ENCODE results near the gene ATXN10.
A peak's percentile ranks its signal among the peaks of the same experiment; 100 is the strongest.

ATXN10 gene

GRCh38 chr22:45859231-45860161, 187.9 kb downstream of the ATXN10 start:
- DNase-seq (ENCODE audit: low spot score) = no peak

- DNase-seq (ENCODE audit: low spot score) = no peak
Measured at GRCh38 chr22:45860201-45860600, 188.6 kb downstream of the ATXN10 start.

GRCh38 chr22:45861259-45861658, 189.6 kb downstream of the ATXN10 start:
- DNase-seq (ENCODE audit: low spot score) = no peak

GRCh38 chr22:45863981-45864751, 192.5 kb downstream of the ATXN10 start:
- peak; percentile 47 for DNase-seq (ENCODE audit: low spot score)

- no peak for DNase-seq (ENCODE audit: low spot score)
Measured at GRCh38 chr22:45864959-45865476, 193.4 kb downstream of the ATXN10 start.

- no peak for DNase-seq (ENCODE audit: low spot score)
Measured at GRCh38 chr22:45865561-45866125, 194.0 kb downstream of the ATXN10 start.

GRCh38 chr22:45866126-45866645, 194.6 kb downstream of the ATXN10 start:
- no peak for DNase-seq (ENCODE audit: low spot score)

GRCh38 chr22:45866646-45867117, 195.0 kb downstream of the ATXN10 start:
- DNase-seq (ENCODE audit: low spot score) = no peak

- DNase-seq (ENCODE audit: low spot score) = no peak
Measured at GRCh38 chr22:45867118-45867905, 195.7 kb downstream of the ATXN10 start.

- no peak for DNase-seq (ENCODE audit: low spot score)
Measured at GRCh38 chr22:45867906-45868555, 196.4 kb downstream of the ATXN10 start.

- DNase-seq (ENCODE audit: low spot score) = no peak
Measured at GRCh38 chr22:45868571-45869339, 197.1 kb downstream of the ATXN10 start.

GRCh38 chr22:45869340-45869847, 197.8 kb downstream of the ATXN10 start:
- no peak for DNase-seq (ENCODE audit: low spot score)

GRCh38 chr22:45870011-45870410, 198.4 kb downstream of the ATXN10 start:
- DNase-seq (ENCODE audit: low spot score) = no peak

- no peak for DNase-seq (ENCODE audit: low spot score)
Measured at GRCh38 chr22:45871721-45872120, 200.1 kb downstream of the ATXN10 start.

- DNase-seq (ENCODE audit: low spot score) = no peak
Measured at GRCh38 chr22:45872659-45873263, 201.1 kb downstream of the ATXN10 start.

GRCh38 chr22:45876136-45877035, 204.8 kb downstream of the ATXN10 start:
- DNase-seq (ENCODE audit: low spot score) = no peak

- DNase-seq (ENCODE audit: low spot score) = no peak
Measured at GRCh38 chr22:45877036-45877380, 205.4 kb downstream of the ATXN10 start.

- DNase-seq (ENCODE audit: low spot score) = no peak
Measured at GRCh38 chr22:45877651-45878050, 206.0 kb downstream of the ATXN10 start.
